PC-9 (cell line): ENCODE measurements around the gene GGTA1. TPM values are rescaled to one million over a fixed set of nuclear protein-coding genes. Genes with fewer than 3 reads are reported as not detected.

ENCODE experiments used
- BruUV-seq: library from RNA; stranded (reverse); fragments of 400-500 nt; replicated peaks from 2 replicates; lab custom pipeline; 2021; lab: Mats Ljungman, UMichigan
- CTCF ChIA-PET: fragments of 300-600 bp; sonication (Branson Sonifier 250); formaldehyde crosslinking; loops from one replicate; lab custom pipeline; 2022; ENCODE audit warnings: antibody characterized with exemption; lab: Charles Lee
- POLR2A ChIA-PET: fragments of 300-600 bp; sonication (Branson Sonifier 250); formaldehyde crosslinking; loops from one replicate; lab custom pipeline; 2022; ENCODE audit warnings: antibody characterized with exemption; ENCODE audit not compliant: unreplicated experiment; lab: Charles Lee
- DNase-seq, 2 experiments: peaks; one replicate each; pipeline versions ENCODE4 v3.0.0 to v3.0.0-alpha.2; 2015 to 2022; ENCODE audit warnings: mixed read lengths in 1 of 2
- H2AFZ ChIP-seq: fragments of 200-600 bp; sonication (generic); 2 replicates; pipeline ENCODE4 v1.8.1; 2017; ENCODE audit warnings: antibody characterized with exemption
- H3F3A ChIP-seq: fragments of 200-600 bp; sonication (generic); 2 replicates; pipeline ENCODE4 v1.8.1; 2017; ENCODE audit warnings: antibody characterized with exemption, mild to moderate bottlenecking, low read depth; ENCODE audit not compliant: insufficient read depth
- H3K27ac ChIP-seq: fragments of 200-600 bp; sonication (generic); 2 replicates; pipeline ENCODE4 v1.6.1; 2016; ENCODE audit warnings: mixed run types
- H3K27me3 ChIP-seq: fragments of 200-600 bp; sonication (generic); 2 replicates; pipeline ENCODE4 v1.6.1; 2016; ENCODE audit warnings: low read depth, mixed run types; ENCODE audit not compliant: insufficient read depth
- H3K36me3 ChIP-seq: fragments of 200-600 bp; sonication (generic); 2 replicates; pipeline ENCODE4 v1.6.1; 2016; ENCODE audit warnings: low read depth, mixed run types
- H3K4me1 ChIP-seq: fragments of 200-600 bp; sonication (generic); replicated peaks from 2 replicates; pipeline ENCODE4 v1.6.1; 2016; ENCODE audit warnings: mixed run types; ENCODE audit not compliant: insufficient read depth
- H3K4me2 ChIP-seq: fragments of 200-600 bp; sonication (generic); 2 replicates; pipeline ENCODE4 v1.6.1; 2017; ENCODE audit warnings: mixed run types
- H3K4me3 ChIP-seq: fragments of 200-600 bp; sonication (generic); 2 replicates; pipeline ENCODE4 v1.6.1; 2016; ENCODE audit warnings: mixed run types
- H3K79me2 ChIP-seq: fragments of 200-600 bp; sonication (generic); 2 replicates; pipeline ENCODE4 v1.6.1; 2017; ENCODE audit warnings: low read depth, mixed run types
- H3K9me2 ChIP-seq: fragments of 200-600 bp; sonication (generic); 2 replicates; pipeline ENCODE4 v1.8.1; 2017; ENCODE audit warnings: mild to moderate bottlenecking; ENCODE audit not compliant: insufficient read depth
- H3K9me3 ChIP-seq: fragments of 200-600 bp; sonication (generic); 2 replicates; pipeline ENCODE4 v1.8.1; 2016; ENCODE audit warnings: low read depth; ENCODE audit not compliant: insufficient read depth
- H4K20me1 ChIP-seq: fragments of 200-600 bp; sonication (generic); 2 replicates; pipeline ENCODE4 v1.8.1; 2017; ENCODE audit not compliant: insufficient read depth
- EZH2 ChIP-seq: fragments of 200-600 bp; sonication (generic); IDR thresholded peaks from 2 replicates; pipeline ENCODE4 v1.8.0; 2017; ENCODE audit warnings: antibody characterized with exemption, low read depth
- intact Hi-C: fragments of 100-400 bp; cut with micrococcal nuclease; formaldehyde crosslinking; loops from one replicate; pipeline ENCODE4 v1.10.0; 2022; ENCODE audit not compliant: unreplicated experiment
- total RNA-seq: library from RNA; stranded (reverse); gene quantifications from 2 replicates; pipeline ENCODE4 v1.2.3, GENCODE V29; 2021
- TF ChIP-seq, protein P1 (sequence below): fragments of 200-600 bp; sonication (generic); conservative IDR thresholded peaks from 2 replicates; pipeline ENCODE4 v1.6.1; 2017; ENCODE audit warnings: mixed run types, antibody characterized with exemption, mild to moderate bottlenecking, moderate library complexity

Gene GGTA1
- total RNA-seq, 1 experiment from 2014 or later, result not detected

GRCh38 chr9:121455527-121456239 lies 44.0 kb downstream of the GGTA1 start:
- H3K79me2 ChIP-seq, result no peaks in the 10 kb centered on the region
- intact Hi-C loops, result no loop called here
- no peaks in the 10 kb centered on the region for H3K36me3 ChIP-seq
- no peak overlapping the region for H3K4me3 ChIP-seq
- H3K9me3 ChIP-seq, result no peaks in the 10 kb centered on the region; the same call in 1 of the 2 replicates
- DNase-seq, result no peak
- no peak overlapping the region for H3K27ac ChIP-seq
- no peaks in the 10 kb centered on the region for H3K9me2 ChIP-seq
- H3K4me2 ChIP-seq, result no peak overlapping the region
- no TSS peak for BruUV-seq
- no peaks in the 10 kb centered on the region for H4K20me1 ChIP-seq
- TF ChIP-seq EZH2, result no peak
- TF ChIP-seq, protein P1, sequence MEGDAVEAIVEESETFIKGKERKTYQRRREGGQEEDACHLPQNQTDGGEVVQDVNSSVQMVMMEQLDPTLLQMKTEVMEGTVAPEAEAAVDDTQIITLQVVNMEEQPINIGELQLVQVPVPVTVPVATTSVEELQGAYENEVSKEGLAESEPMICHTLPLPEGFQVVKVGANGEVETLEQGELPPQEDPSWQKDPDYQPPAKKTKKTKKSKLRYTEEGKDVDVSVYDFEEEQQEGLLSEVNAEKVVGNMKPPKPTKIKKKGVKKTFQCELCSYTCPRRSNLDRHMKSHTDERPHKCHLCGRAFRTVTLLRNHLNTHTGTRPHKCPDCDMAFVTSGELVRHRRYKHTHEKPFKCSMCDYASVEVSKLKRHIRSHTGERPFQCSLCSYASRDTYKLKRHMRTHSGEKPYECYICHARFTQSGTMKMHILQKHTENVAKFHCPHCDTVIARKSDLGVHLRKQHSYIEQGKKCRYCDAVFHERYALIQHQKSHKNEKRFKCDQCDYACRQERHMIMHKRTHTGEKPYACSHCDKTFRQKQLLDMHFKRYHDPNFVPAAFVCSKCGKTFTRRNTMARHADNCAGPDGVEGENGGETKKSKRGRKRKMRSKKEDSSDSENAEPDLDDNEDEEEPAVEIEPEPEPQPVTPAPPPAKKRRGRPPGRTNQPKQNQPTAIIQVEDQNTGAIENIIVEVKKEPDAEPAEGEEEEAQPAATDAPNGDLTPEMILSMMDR, result no peak
- ChIA-PET CTCF (no interaction called here), POLR2A (interaction anchor here (0.6 to 0.7 kb wide), 3 partner anchors 143 to 624 kb away, joined by 4 to 10 read pairs (median 6); no protein-coding TSS in a partner anchor)
- H3K4me1 ChIP-seq, result no peaks in the 10 kb centered on the region
- H3F3A ChIP-seq, result no peaks in the 10 kb centered on the region
- H2AFZ ChIP-seq, result no peak overlapping the region
- peaks cover 73% of the 10 kb centered on the region for H3K27me3 ChIP-seq

DNA sequence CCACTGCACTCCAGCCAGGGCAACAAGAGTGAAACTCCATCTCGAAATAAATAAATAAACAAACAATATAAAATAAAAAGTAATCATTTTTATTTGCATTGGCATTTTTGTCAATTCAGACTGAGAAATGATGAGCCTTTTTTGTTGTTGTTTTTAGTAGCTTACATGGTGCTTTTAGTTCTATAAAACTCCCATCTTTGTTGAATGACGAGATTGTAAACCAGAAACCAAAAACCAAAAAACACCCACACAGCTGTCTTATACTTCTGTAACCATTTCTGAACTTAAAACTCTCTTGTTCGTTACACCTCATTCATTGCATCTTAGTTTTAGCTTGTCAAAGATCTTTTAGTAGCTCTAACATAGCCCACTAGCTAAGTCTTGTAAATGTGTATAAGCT lies 44.7 kb downstream of the GGTA1 start:
- no peak for DNase-seq
- no peaks in the 10 kb centered on the region for H4K20me1 ChIP-seq
- H3K27ac ChIP-seq, result no peak overlapping the region
- H3K79me2 ChIP-seq, result no peaks in the 10 kb centered on the region
- no peaks in the 10 kb centered on the region for H3K36me3 ChIP-seq
- H3K4me3 ChIP-seq, result no peak overlapping the region
- no peaks in the 10 kb centered on the region for H3K9me2 ChIP-seq
- H3K27me3 ChIP-seq, result peaks cover 73% of the 10 kb centered on the region
- no peak overlapping the region for H2AFZ ChIP-seq
- ChIA-PET POLR2A (interaction anchor here (0.7 kb wide), 1 partner anchor 291 kb away, joined by 10 read pairs; no protein-coding TSS in a partner anchor), CTCF (no interaction called here)
- no peaks in the 10 kb centered on the region; the same call in 1 of the 2 replicates for H3K9me3 ChIP-seq
- H3K4me2 ChIP-seq, result no peak overlapping the region
- no TSS peak for BruUV-seq
- no peaks in the 10 kb centered on the region for H3K4me1 ChIP-seq
- intact Hi-C loops, result no loop called here
- no peaks in the 10 kb centered on the region for H3F3A ChIP-seq
- TF ChIP-seq, protein P1, result no peak
- no peak for TF ChIP-seq EZH2

DNA sequence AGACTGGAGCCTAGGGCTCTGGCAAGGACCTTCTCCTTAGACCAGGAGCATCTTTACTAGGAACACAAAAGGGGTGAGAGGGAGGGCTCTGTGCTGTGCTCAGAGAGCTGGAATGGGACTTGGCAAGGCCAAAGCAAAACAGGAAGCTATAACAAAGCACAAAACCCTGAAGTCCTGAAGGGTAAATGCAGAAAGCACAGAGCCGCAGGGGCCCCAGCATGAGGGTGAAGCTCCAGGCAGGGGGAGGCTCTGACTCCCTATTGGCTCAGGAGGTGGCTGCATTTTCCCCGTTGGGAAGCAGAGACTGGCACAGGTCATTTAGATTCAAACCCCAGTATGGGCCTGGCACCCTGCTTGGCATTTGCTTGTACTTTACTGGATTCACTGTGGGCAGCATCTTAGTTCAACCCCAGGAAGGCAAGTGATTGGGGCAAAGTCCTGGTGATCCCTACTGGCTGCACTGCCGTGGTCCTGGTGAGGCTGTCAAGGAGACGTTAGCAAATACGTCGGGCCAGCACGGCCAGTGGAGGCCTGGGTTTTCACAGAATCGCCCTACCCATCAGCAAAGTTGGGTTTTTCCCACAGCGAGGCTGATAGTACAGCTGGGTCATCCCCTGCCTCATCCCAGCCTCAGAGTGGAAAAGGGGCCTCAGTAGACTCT lies 46.3 kb downstream of the GGTA1 start:
- H3K9me2 ChIP-seq, result no peaks in the 10 kb centered on the region
- H3K36me3 ChIP-seq, result no peaks in the 10 kb centered on the region
- H3K4me2 ChIP-seq, result no peak overlapping the region
- no peaks in the 10 kb centered on the region for H3K79me2 ChIP-seq
- no peaks in the 10 kb centered on the region for H3F3A ChIP-seq
- H2AFZ ChIP-seq, result no peak overlapping the region
- H3K27ac ChIP-seq, result no peak overlapping the region
- intact Hi-C loops, result no loop called here
- H3K4me1 ChIP-seq, result no peaks in the 10 kb centered on the region
- no peaks in the 10 kb centered on the region; the same call in 1 of the 2 replicates for H3K9me3 ChIP-seq
- ChIA-PET POLR2A (no interaction called here), CTCF (no interaction called here)
- H3K4me3 ChIP-seq, result no peak overlapping the region
- no peaks in the 10 kb centered on the region for H4K20me1 ChIP-seq
- TF ChIP-seq, protein P1, result no peak
- no peak for TF ChIP-seq EZH2
- peaks cover 69% of the 10 kb centered on the region for H3K27me3 ChIP-seq
- DNase-seq, result no peak
- BruUV-seq, result no TSS peak
